Activated gamma-delta T cell treated with Interleukin-2 at 50 U/mL for 16 hours (primary cell): Measurements from ENCODE around the gene DPYSL4.

Experiments used
- DNase-seq: peaks from one replicate; pipeline ENCODE4 v3.0.0-alpha.2; 2020

DPYSL4 gene

GRCh38 chr10:132197271-132198067 is 10.7 kb downstream of the DPYSL4 start:
- no peak for DNase-seq

- DNase-seq: no peak
These were observed 11.3 kb downstream of the DPYSL4 start for GRCh38 chr10:132198068-132198370.

- DNase-seq: no peak
These were observed 11.8 kb downstream of the DPYSL4 start for GRCh38 chr10:132198381-132199181.

GRCh38 chr10:132199268-132199853 is 12.6 kb downstream of the DPYSL4 start:
- DNase-seq: no peak

GRCh38 chr10:132199854-132200311 is 13.1 kb downstream of the DPYSL4 start:
- DNase-seq: no peak

GRCh38 chr10:132200344-132201110 is 13.8 kb downstream of the DPYSL4 start:
- DNase-seq: no peak

GRCh38 chr10:132201111-132201969 is 14.6 kb downstream of the DPYSL4 start:
- no peak for DNase-seq

- DNase-seq: no peak
These were observed 15.6 kb downstream of the DPYSL4 start for GRCh38 chr10:132202070-132202970.

GRCh38 chr10:132203256-132204077 is 16.7 kb downstream of the DPYSL4 start:
- DNase-seq: no peak

GRCh38 chr10:132204078-132204780 is 17.5 kb downstream of the DPYSL4 start:
- DNase-seq: no peak

GRCh38 chr10:132204781-132205473 is 18.2 kb downstream of the DPYSL4 start:
- DNase-seq: no peak

GRCh38 chr10:132205650-132206376 is 19.1 kb downstream of the DPYSL4 start:
- no peak for DNase-seq

- no peak for DNase-seq
These were observed 19.6 kb downstream of the DPYSL4 start for GRCh38 chr10:132206377-132206745.

GRCh38 chr10:132206806-132207535 is 20.2 kb downstream of the DPYSL4 start:
- no peak for DNase-seq

- DNase-seq: no peak
These were observed 21.1 kb downstream of the DPYSL4 start for GRCh38 chr10:132207536-132208461.

- DNase-seq: no peak
These were observed 21.8 kb downstream of the DPYSL4 start for GRCh38 chr10:132208462-132209050.
